Ovary (tissue), 3 donors: ENCODE results near the gene LRIG1.

Source experiments
- EP300 ChIP-seq: sonication (generic); formaldehyde crosslinking; IDR thresholded peaks from one replicate; pipeline ENCODE4 v1.6.1; 2017; ENCODE audit warnings: antibody characterized with exemption
- POLR2A ChIP-seq: fragments of 450-650 bp; IDR thresholded peaks from one replicate; pipeline ENCODE4 v1.6.1; 2017; ENCODE audit warnings: antibody characterized with exemption, mild to moderate bottlenecking, moderate library complexity
- TF ChIP-seq, protein P1 (sequence below), 3 donors: fragments of 450-650 bp in 2 of 3; fragments of 200-600 bp in 1 of 3; IDR thresholded peaks; one replicate each; pipeline versions ENCODE4 v1.5.1 to v1.8.0; 2016 to 2022; ENCODE audit warnings: antibody characterized with exemption in 3 of 3, mild to moderate bottlenecking in 1 of 3
- donor health status: DM: no; HTN: no; CAD: no.

DNA sequence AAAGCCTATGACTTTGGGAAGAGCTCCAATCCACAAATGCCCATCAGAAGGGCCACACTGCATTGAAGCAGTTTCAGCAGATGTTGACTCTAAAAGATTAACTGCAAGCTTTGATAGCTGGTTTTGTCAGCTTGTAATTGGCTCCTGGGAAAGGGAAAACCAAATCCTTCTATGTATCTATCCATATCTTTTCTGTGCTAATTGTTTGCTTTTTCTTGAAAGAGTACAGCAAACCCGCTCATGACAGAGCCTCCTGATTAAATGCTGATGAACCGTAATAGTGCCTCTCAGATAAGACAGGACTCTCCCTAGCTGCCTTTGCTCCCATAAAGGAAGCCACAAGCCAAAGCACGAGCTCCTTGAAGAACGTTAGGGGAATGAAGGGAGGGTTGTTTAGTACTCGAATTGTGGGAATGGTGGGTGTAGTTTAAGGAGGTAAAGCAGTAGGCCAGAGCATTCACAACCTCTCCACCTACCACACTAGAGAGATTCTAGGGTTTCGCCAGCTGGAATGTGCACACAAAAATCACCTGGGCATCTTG, 33.6 kb upstream of the LRIG1 start:
- TF ChIP-seq, protein P1, sequence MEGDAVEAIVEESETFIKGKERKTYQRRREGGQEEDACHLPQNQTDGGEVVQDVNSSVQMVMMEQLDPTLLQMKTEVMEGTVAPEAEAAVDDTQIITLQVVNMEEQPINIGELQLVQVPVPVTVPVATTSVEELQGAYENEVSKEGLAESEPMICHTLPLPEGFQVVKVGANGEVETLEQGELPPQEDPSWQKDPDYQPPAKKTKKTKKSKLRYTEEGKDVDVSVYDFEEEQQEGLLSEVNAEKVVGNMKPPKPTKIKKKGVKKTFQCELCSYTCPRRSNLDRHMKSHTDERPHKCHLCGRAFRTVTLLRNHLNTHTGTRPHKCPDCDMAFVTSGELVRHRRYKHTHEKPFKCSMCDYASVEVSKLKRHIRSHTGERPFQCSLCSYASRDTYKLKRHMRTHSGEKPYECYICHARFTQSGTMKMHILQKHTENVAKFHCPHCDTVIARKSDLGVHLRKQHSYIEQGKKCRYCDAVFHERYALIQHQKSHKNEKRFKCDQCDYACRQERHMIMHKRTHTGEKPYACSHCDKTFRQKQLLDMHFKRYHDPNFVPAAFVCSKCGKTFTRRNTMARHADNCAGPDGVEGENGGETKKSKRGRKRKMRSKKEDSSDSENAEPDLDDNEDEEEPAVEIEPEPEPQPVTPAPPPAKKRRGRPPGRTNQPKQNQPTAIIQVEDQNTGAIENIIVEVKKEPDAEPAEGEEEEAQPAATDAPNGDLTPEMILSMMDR (IDR thresholded peaks at IDR 0.05) = no peak
- TF ChIP-seq POLR2A (no peak), EP300 (no peak)
